HG03575 (cell line): ENCODE data around the gene ZNF438.
"Not testable (repeated sequence)": the region's sequence is repeated elsewhere in the genome, so short reads cannot be mapped to it uniquely, and the experiment has no call there.

Experiments used
- ATAC-seq: cut with Tn5 transposase; IDR thresholded peaks from one replicate; pipeline ENCODE4 v1.9.1; 2021; ENCODE audit not compliant: unreplicated experiment, insufficient number of reproducible peaks, low FRiP score; ENCODE audit errors: extremely low read depth

The ZNF438 gene

DNA sequence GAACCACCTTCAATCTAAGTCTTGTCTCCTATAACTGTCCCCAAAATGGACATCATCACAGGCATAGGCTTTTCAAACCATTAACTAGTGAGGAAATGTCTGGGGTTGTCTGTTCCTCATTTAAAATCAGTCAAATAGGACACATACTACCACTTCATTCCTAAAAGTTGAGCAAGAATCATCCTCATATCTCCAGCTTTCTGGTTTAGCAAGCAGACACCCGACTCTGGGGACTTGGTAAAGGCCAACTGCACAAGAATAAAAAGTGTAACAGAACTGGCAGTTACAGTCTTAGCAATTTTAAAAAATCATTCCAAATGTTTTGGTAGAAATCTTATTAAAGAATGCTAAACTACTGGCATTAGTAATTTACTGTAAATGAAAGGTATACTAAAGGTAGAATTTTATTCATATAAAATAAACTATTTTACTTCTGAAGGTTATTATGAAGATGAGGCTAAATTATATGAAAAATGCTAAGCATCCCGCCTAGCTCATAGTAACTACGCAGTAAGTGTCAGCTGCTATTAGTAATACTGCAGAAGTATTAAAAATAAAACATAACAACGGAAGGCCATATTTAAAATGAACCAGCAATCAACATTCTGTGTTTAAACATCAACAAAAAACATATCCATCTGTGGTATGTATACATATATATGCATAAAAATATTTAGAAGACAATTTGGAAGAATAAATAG, 60.8 kb downstream of the ZNF438 start:
- no peak for ATAC-seq

DNA sequence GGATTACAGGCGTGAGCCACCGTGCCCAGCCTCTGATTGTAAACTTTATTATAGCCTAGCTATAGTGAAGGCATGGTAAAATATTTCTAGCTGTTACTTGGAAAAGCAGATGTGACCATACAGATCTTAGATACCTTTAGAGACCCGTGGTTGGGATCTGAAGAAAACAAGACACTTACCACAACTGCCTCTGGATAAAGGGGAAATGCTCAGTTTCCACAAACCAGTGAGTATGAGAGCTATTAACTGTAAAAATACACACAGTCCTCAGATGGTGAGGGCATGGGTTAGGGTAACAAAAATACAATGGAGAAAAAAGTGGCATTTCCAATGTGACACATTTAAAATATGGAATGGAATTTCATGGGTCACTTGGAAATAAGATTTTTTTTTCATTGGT, 63.0 kb downstream of the ZNF438 start:
- no peak for ATAC-seq

DNA sequence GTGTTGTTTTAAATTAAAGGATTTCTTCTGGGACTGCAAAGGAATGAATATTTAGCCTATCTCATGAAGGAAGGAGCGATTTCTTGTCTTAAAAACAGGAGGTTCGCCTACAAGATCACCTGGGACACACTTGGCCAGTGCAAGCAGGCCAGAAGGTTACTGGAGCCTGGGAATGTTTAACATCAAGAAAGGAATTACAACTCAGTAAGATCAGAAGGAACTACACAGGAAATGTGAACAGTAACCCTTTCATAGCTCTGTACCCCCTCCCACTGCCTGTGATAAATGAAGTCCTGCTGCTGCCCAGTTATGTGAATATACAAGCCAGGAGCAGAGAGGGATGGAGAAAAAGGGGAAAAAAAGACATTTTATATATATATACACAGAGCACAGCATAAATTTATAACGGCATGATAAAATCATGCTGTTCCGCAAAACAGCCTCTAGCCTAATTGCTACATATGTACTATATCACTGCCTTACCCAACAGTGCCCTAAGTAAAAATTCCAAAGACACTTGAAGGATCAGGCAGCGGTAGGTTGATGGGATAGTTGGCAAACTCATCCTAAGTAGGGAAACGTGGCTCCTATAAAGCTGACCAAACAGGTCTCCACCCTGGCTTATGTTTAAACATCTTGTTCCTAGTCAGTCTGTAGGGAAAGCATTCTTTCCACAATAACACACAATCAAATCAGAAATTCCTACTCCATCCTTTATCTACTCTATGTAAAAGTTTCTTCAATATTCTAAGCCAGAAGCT, 63.8 kb downstream of the ZNF438 start:
- ATAC-seq: no peak

DNA sequence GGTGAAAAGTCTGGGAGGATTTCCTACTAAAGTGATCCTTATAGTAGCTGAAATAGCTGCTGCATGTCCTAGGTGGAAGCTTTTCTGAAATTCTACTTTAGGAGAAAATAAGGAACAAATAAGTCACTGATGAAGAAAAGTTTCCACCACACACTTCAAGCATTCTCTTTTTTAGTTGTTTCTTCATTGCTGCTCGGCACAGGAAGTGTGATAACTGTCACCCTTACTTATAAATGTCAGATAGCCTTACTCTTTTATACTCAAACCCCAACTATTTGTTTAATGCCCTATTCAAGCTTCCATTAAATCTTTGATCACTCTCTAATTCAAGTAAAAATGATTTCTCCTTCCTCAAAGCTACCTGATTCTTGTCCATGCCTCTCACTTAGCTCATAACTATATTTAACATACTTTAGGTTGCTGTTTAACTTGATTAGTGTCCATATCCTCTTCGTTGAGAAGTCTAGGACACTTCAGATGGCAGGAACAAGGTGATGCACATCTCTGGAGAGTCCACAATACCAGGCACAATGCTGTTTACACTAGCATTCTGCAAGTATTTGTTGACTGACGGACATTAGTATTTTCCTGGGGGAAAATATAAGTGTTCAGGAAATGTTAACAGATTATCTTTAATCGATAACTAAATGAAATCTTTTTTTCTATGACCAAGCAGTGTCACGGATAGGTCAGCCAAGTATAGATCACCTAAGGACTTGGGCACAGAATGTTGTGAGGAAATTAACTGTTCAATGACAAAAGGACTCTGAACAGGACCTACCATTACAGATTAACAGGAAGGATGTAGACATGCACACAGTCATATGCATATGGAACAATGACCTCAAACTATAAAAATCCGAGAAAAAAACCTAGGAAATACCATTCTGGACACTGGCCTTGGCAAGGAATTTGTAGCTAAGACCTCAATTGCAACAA, 67.4 kb downstream of the ZNF438 start:
- ATAC-seq: no peak

DNA sequence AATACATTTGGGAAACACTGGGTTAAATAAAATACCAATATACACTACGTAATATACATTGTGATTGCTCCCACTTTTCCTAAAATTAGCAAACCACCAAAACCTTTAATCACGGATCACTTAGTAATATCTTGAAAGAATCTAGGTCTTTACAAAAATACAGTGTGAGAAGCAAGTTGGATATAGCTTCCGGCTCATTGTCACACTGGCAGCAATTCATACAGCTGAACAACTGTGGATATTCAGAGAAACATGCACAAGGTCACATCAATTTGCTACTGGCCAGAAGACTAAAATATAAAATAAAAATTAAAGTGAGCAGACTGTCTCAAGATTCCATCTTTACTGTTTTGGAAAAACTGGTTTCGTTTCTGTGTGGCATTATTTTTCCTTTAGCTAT, 69.1 kb downstream of the ZNF438 start:
- ATAC-seq: no peak

DNA sequence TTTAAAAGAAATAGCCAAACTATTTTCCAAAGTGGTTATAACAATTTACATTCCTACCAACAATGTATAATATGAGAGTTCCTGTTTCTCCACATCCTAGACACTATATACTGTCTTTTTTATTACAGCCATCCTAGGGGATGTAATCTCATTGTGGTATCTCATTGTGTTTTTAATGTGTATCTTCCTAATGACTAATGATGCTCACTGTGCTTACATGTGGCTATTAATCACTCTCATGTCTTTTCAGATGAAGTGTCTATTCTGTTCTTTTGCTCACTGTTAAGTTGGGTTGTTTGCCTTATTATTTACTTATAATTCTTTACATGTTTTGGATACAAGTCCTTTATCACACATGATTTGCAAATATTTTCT, 71.8 kb downstream of the ZNF438 start:
- ATAC-seq: no peak

DNA sequence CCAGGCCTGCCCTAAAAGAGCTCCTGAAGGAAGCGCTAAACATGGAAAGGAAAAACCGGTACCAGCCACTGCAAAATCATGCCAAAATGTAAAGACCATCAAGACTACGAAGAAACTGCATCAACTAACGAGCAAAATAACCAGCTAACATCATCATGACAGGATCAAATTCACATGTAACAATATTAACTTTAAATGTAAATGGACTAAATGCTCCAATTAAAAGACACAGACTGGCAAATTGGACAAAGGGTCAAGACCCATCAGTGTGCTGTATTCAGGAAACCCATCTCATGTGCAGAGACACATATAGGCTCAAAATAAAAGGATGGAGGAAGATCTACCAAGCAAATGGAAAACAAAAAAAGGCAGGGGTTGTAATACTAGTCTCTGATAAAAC, 82.4 kb downstream of the ZNF438 start:
- ATAC-seq: not testable (repeated sequence)

DNA sequence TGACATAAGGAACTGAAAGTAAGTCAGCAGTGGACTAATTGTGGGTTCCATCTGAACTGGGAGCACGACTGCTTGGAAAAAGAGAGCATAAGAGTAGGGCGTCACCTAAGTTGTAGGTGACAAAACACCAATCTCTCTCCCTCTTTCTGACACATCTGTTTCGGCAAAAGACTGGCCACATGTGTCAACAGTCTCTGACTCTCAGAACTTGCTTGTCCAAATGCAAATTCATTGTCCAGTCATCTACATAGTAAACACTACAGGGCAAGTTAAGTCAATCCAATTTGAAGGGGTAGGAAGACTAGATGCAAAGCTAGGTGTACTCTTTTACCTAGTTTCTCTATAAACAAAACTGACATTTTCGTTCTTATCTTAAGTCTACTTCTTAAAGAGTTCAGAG, 87.7 kb downstream of the ZNF438 start:
- no peak for ATAC-seq

DNA sequence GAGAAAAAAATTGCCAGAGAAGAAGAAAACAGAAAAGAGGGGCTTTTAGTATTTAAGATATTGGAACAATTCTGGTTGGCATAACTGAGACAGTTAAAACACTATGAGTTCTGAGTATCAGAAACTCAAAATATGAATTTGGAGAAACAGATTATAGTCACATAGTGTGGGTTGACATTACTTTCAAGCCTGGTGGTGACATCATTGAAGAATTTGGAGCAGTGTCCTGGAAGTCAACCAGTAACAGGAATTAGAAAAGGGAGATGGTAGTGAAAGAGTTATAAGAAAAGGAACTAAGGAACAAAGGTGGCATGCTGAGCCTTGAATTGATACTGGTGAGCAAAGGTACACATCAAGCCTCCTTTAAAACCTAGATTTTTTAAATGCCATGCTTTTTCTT, 88.2 kb downstream of the ZNF438 start:
- ATAC-seq: no peak

DNA sequence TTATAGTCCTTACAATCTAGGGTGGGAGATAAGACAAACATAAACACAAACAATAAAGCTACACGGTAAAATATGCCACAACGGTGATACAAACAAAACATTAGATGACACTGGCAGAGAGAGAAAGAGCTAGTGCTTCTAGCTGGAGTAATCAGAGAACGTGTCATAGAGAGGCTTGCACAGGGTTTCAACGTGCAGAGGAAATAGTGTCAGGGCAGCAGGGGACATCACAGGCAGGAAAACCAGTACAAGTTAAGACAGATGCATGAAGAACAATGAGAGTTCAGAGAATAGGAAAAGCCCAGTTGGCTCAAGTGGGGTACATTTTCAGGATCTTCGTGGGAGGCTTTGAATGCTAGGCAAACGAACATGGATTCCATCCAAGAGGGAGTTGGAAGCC, 91.4 kb downstream of the ZNF438 start:
- no peak for ATAC-seq

DNA sequence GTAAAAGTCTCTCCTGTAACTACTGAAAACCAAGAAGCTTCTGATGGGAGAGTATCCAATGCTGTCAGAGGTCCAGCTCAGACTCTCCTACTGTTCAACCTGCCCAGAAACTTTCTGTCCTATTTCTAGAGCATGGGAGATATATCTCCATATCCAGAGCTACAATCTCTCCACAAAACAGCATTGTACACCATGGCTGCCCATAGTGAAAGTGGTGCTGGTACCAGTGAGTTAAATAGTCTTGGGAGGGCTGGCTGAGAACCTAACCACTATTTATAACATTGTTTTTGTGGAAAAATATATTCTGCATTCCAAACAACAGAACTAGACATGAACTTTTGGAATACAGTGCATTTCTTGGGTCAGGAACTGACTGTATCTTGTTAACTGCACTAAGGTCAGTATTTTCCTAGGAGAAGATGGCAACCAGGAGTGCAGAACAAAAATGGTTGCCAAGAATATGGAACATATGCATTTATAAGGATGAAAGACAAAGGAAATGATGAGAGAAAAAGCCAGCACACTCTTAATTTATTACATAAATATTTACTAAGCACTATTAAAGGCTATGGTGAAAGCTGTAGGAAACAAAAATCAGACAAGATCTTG, 91.9 kb downstream of the ZNF438 start:
- ATAC-seq: no peak

DNA sequence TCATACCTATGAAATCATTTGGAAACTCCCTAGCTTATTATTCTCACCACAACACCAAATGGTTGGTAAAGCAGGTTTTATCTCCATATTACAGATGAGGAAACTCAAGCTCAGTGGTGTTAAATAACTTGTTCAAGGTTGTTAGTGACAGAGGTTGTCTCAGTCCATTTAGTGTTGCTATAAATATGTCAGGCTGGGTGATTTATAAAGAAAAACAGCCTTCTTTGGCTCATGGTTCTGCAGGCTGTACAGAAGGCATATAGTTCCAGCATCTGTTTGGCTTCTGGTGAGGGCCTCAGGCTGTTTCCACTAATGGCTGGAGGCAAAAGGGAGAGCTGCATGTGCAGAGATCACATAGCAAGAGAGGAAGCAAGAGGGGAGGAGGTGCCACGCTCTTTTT, 96.6 kb downstream of the ZNF438 start:
- no peak for ATAC-seq

DNA sequence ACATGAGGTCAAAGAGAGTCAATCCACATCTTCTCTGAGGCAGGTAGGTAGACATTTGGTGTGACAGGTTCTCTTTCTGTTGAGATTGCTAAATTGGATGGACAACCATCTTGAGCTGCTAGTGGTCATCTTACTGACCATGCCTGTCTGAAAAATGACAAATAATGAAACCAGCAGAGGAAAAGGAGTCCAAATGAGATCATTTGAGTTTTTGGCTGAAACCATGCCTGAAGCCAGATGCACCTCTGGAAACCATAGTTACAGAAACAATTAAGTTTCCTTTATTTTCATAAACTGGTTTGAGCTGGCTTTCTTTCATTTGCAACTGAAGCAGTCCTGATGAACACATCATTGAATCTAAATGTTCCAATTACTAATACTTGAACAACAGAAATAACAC, 100.6 kb downstream of the ZNF438 start:
- ATAC-seq: no peak

DNA sequence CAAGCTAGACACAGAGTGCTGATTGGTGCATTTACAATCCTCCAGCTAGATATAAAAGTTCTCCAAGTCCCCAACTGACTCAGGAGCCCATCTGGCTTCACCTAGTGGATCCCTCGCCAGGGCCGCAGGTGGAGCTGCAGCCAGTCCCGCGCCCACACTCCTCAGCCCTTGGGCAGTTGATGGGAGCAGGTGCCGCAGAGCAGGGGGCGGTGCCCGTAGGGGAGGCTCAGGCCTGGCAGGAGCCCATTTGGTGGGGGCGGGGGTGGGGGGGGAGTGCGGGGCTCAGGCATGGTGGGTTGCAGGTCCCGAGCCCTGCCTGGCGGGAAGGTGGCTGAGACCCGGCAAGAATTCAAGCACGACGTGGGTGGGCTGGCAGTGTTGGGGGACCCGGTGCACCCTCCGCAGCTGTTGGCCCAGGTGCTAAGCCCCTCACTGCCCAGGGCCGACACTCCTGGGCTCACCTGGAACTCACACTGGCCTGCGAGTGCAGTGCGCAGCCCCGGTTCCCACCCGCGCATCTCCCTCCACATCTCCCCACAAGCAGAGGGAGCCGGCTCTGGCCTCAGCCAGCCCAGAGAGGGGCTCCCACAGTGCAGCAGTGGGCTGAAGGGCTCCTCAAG, 101.7 kb downstream of the ZNF438 start:
- no peak for ATAC-seq

DNA sequence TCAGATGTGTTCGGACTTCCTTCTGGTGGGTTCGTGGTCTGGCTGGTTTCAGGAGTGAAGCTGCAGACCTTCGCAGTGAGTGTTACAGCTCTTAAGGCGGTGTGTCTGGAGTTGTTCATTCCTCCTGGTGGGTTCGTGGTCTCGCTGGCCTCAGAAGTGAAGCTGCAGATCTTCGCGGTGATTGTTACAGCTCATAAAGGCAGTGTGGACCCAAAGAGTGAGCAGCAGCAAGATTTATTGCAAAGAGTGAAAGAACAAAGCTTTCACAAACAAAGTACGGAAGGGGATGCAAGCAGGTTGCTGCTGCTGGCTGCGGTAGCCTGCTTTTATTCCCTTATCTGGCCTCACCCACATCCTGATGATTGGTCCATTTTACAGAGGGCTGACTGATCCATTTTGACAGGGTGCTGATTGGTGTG, 102.3 kb downstream of the ZNF438 start:
- ATAC-seq: not testable (repeated sequence)

DNA sequence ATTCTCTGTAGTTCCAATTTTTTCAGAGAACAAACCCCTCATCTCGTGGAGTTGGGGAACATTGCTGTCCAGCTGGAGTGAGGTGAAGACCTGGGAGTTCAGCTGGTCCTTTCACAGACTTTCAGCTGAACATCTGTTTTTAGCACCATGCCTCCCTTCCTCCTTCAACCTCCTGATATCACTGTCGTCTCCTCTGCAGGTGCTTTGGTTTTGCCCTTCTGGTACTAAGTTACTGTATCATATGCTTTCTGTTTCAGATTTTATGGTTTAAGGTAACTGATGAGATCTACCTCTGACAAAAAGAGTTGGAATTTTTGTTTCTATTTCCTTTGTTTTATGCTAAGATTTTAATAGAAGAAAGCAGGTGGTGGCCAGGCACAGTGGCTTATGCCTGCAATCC, 102.9 kb downstream of the ZNF438 start:
- ATAC-seq: no peak

DNA sequence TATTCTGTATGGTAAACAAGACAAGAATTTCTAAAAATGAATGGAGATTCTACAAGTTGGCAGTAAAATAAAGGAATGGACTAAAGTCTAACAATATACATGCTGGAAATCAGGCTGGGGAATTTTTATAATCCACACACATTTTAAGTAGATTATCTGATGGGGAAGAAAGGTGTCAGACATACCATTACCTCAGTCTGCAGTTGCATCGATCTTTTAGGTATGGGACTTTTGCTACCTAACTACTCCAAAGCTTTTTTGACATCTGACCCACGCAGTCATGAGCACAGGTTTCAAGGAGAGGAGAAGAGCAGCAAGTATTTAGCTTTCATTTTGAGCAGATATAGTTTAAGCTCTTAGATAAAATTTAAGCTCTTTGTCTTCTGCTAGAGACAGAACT, 113.0 kb downstream of the ZNF438 start:
- no peak for ATAC-seq

DNA sequence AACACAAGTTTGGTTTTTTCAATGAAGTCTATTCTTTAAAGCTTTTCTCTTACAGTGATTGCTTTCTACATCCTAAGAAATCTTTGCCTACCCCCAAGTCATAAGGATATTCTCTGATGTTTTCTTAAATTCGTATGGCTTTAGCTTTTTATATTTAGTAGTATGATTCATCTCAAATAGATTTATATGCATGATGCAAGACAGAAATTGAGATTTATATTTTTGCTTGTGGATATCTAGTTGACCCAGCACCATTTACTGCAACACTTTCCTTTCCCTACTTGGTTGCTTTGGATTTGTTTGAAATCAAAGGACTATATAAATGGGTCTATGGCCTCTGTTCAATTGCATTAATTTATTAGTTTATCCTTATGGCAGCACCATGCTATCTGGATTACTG, 113.9 kb downstream of the ZNF438 start:
- no peak for ATAC-seq

DNA sequence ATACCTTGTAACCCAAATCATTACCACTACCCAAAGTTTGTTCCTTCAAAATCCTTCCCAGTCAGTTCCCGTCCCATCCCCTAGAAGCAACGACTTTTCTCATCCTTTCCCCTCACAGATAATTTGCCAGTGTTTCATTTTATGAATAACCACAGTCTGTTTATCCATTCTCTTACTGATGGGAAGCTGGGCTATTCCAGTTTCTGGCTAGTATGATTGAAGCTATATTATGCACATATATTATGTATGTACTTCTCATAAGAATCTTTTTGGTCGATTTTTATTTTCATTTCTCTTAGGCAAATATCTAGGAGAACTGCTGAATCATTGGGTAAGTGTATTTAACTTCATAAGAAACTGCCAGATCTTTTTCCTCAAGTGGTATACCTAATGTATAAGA, 114.6 kb downstream of the ZNF438 start:
- ATAC-seq: no peak
